ENCODE data around the gene CPS1.

DNA sequence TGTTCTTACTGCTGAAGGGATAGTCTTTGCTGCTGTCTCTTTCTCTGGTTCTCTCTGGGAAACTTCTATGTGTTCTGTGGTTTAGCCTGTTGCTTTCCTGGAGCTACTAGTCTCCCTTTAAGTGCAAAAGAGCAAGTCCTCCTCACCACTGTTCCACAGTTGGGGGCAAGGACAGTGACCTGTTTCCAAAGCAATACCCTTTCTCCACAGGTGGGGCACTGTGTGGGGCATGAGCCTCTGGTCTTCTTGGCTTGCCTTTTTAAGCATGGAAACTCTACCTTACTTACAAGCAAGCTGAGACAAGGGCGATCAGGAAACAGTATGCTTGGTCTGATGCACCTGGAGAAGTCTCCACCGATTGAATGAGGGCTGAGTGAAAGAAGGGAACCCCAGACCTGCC is 156.7 kb downstream of the CPS1 start:
- TF ChIP-seq CTCF (IDR thresholded peaks at IDR 0.05) (no peak), POLR2A (IDR thresholded peaks at IDR 0.05) (no peak)
